ENCODE data around the gene PRKCH. TPM values are rescaled to one million over a fixed set of nuclear protein-coding genes. Genes with fewer than 3 reads are reported as not detected.

Gene PRKCH
- total and polyA plus RNA-seq, 9 of the 15 experiments (the other 6 are each of a cell fraction or from before 2014, with no cell fraction given), result 0.61 to 4.4 (median 4.0) TPM

GRCh38 chr14:61520576-61520975, 199.2 kb downstream of the PRKCH start:
- TF ChIP-seq CAMTA2 (CRISPR knock-in tag; conservative IDR thresholded peaks at IDR 0.05) (no peak), ZBTB7A (IDR thresholded peaks at IDR 0.05; ENCODE audit: borderline replicate concordance, control insufficient read depth, low read depth, low read length) (no peak), FOXA1 (IDR thresholded peaks at IDR 0.05; ENCODE audit: borderline replicate concordance) (no peak), IFI16 (CRISPR knock-in tag; IDR thresholded peaks at IDR 0.05) (no peak), EP400 (IDR thresholded peaks at IDR 0.05) (no peak), STAT5A (IDR thresholded peaks at IDR 0.05; ENCODE audit: borderline replicate concordance, low read length) (no peak), ATF1 (CRISPR knock-in tag; IDR thresholded peaks at IDR 0.05) (no peak), ATF1 (tag; IDR thresholded peaks at IDR 0.05) (no peak), ZKSCAN1 (IDR thresholded peaks at IDR 0.05; ENCODE audit: low read depth, low read length) (no peak), ZNF146 (CRISPR knock-in tag; IDR thresholded peaks at IDR 0.05; ENCODE audit: unreplicated experiment) (no peak), NFIX (CRISPR knock-in tag; IDR thresholded peaks at IDR 0.05; ENCODE audit: low read depth) (no peak), CREB3 (tag; conservative IDR thresholded peaks at IDR 0.05; ENCODE audit: low read depth) (no peak)
- TF ChIP-seq, protein P1, sequence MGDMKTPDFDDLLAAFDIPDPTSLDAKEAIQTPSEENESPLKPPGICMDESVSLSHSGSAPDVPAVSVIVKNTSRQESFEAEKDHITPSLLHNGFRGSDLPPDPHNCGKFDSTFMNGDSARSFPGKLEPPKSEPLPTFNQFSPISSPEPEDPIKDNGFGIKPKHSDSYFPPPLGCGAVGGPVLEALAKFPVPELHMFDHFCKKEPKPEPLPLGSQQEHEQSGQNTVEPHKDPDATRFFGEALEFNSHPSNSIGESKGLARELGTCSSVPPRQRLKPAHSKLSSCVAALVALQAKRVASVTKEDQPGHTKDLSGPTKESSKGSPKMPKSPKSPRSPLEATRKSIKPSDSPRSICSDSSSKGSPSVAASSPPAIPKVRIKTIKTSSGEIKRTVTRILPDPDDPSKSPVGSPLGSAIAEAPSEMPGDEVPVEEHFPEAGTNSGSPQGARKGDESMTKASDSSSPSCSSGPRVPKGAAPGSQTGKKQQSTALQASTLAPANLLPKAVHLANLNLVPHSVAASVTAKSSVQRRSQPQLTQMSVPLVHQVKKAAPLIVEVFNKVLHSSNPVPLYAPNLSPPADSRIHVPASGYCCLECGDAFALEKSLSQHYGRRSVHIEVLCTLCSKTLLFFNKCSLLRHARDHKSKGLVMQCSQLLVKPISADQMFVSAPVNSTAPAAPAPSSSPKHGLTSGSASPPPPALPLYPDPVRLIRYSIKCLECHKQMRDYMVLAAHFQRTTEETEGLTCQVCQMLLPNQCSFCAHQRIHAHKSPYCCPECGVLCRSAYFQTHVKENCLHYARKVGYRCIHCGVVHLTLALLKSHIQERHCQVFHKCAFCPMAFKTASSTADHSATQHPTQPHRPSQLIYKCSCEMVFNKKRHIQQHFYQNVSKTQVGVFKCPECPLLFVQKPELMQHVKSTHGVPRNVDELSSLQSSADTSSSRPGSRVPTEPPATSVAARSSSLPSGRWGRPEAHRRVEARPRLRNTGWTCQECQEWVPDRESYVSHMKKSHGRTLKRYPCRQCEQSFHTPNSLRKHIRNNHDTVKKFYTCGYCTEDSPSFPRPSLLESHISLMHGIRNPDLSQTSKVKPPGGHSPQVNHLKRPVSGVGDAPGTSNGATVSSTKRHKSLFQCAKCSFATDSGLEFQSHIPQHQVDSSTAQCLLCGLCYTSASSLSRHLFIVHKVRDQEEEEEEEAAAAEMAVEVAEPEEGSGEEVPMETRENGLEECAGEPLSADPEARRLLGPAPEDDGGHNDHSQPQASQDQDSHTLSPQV (IDR thresholded peaks at IDR 0.05), result no peak
- TF ChIP-seq, protein P2, sequence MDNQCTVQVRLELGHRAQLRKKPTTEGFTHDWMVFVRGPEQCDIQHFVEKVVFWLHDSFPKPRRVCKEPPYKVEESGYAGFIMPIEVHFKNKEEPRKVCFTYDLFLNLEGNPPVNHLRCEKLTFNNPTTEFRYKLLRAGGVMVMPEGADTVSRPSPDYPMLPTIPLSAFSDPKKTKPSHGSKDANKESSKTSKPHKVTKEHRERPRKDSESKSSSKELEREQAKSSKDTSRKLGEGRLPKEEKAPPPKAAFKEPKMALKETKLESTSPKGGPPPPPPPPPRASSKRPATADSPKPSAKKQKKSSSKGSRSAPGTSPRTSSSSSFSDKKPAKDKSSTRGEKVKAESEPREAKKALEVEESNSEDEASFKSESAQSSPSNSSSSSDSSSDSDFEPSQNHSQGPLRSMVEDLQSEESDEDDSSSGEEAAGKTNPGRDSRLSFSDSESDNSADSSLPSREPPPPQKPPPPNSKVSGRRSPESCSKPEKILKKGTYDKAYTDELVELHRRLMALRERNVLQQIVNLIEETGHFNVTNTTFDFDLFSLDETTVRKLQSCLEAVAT (IDR thresholded peaks at IDR 0.05), result no peak
- Histone ChIP-seq H3K4me3 (no peak overlapping the region), H3K79me2 (ENCODE audit: control insufficient read depth, insufficient read depth, low read length) (no peaks in the 10 kb centered on the region), H3K27ac (ENCODE audit: extremely low read depth, low read depth, low read length) (no peak overlapping the region), H2AFZ (ENCODE audit: low read depth, low read length) (no peak overlapping the region), H3K9ac (ENCODE audit: insufficient read depth in 1 of 2, low read depth in 2 of 2, low read length in 2 of 2) (no peak overlapping the region), H3K9me1 (ENCODE audit: control insufficient read depth, insufficient read depth, low read length) (no peaks in the 10 kb centered on the region), H4K20me1 (replicated peaks; ENCODE audit: control insufficient read depth, insufficient read depth, low read length) (no peaks in the 10 kb centered on the region), H3K9me3 (replicated peaks; ENCODE audit: control insufficient read depth, insufficient read depth, low read depth, low read length) (no peaks in the 10 kb centered on the region), H3K36me3 (ENCODE audit: control insufficient read depth, insufficient read depth, low read length) (no peaks in the 10 kb centered on the region), H3K4me1 (replicated peaks in 1 of 2; ENCODE audit: control insufficient read depth in 2 of 2, insufficient read depth in 2 of 2, low read length in 2 of 2) (0 out of 5 replicates have a peak, but pooled peaks cover 0 to 11% of the 10 kb centered on the region in 2 experiments), H3K4me2 (ENCODE audit: insufficient read depth, low read length) (no peak overlapping the region), H3K27me3 (ENCODE audit: control insufficient read depth in 2 of 2, insufficient read depth in 2 of 2, low read length in 2 of 2) (peaks cover 0 to 4% of the 10 kb centered on the region in 2 experiments; a peak in 2 of 5 replicates)
- FAIRE-seq (no peak), ATAC-seq (no peak), DNase-seq (ENCODE audit: extremely low read depth in 1 of 4, low spot score in 3 of 4) (no peak)
- in situ Hi-C loops (cut with MboI), result no loop called here
- intact Hi-C loops (cut with micrococcal nuclease), result no loop called here
- ChIA-PET CTCF (ENCODE audit: low intra/inter-chr PET ratio) (no interaction called here), POLR2A (no interaction called here)
- WGBS (ENCODE audit: insufficient coverage, low coverage, missing lambda C conversion rate), result 31% methylated on average over 1 of the region's 1 CpG
- no TSS peak for BruUV-seq (replicated peaks)
